Endometrium (tissue), 2 donors: Measurements from ENCODE around the gene ACVR1.
"Not testable (repeated sequence)": the region's sequence is repeated elsewhere in the genome, so short reads cannot be mapped to it uniquely, and the experiment has no call there.

Experiments
- FAIRE-seq: peaks from 2 replicates; lab custom pipeline; 2012; peaks lifted over from hg19 to GRCh38; lab: Jason Lieb, UNC
- donor health status: control.
- donor health status: control.

Gene ACVR1

DNA sequence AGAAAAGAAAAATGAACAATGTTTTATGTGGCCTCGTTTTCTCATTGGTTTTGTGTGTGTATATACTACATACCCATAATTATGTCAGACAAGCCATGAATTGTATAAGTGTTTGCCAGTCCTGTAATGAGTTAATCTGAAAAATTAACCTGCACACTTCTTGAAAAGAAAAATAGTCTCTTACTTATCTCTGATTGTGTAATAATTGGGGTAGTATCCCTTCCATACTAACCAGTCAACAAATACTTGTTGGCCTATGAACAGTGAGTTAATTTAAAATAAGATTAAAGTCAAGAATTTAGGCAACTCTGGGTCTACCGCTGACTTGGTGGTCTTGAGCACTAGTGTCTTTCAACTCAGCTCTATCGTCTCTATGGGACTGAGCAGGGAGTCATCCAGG is 48.8 kb downstream of the ACVR1 start:
- no peak for FAIRE-seq

DNA sequence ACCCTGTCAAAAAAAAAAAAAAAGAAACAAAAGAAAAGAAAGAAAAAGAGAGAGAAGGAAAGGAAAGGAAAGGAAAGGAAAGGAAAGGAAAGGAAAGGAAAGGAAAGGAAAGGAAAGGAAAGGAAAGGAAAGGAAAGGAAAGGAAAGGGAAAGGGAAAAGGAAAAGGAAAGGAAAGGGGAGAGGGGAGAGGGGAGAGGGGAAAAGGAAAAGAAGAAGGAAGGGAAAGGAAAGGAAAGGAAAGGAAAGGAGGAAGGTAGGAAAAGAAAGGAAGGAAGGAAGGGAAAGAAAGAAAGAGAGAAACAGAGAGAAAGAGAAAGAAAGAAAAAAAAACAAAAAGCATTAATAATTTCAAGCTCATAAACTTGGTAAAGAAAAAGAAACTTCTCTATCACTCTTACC is 49.5 kb downstream of the ACVR1 start:
- not testable (repeated sequence) for FAIRE-seq

- FAIRE-seq = no peak
Observed at GRCh38 chr2:157825885-157826284, 50.2 kb downstream of the ACVR1 start.

DNA sequence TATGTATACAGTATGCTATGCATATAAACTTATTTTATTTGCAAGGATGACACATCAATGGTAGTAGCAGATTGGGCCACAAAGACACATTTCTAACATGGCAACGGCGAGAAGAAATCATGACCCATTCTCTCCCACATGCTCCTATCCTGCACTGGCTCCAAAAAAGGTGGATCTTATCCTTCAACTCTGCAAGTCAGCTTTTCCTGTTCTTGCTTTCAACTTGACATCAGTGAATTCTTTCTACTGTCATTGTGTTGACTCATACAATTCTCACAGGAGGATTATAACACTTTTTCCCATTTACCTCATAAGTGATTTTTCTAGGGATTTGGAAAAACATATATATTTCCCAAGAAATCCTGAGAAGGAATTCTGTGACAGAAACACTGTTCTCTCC is 53.1 kb downstream of the ACVR1 start:
- no peak for FAIRE-seq

DNA sequence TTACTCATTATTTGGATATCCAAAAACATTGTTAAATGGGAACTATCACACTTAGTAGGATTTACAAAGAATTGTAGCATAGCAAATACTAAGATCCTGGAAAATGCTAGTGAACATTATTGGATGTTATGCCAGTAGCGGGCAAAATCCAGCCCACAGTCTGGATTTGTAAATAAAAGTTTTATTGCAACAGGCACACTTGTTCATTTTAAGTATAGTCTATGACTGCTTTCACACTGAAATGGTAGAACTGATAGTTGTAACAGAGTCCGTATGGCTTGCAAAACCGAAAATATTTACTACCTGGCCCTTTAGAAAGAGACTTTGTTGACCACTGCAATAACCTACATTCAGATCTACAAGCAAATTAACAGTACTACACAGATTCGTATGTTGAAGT is 53.6 kb downstream of the ACVR1 start:
- no peak for FAIRE-seq

DNA sequence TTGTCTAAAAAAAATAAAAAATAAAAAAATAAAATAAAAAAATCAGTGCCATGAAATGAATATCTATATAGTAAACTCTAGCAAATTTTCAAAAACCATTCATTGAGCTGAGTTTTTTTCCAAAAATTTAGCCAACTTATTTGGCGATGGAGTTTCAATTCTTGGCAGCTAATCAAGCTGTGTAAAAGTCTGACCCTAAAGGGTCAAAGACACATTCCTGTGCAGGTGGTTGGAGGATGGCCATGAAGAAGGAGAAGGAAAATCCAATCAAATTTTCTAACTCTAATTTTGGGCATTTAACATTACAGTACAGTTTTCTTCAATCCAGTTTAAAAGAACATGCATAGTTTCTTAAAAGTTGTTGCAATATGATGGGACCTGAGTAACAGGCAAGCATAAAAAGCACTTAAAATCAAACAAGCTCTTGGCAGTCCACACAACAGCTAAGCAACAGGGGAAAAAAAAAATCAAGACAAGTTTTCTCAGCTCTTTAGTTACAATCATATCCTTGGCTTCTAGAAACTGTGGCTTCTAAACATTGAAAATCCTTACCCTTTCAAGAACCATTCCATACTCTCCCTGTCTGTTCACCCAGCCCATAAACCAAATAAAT is 54.5 kb downstream of the ACVR1 start:
- no peak for FAIRE-seq

- no peak for FAIRE-seq
Observed at GRCh38 chr2:157820193-157820592, 55.9 kb downstream of the ACVR1 start.

GRCh38 chr2:157819761-157820160 is 56.4 kb downstream of the ACVR1 start:
- no peak for FAIRE-seq

DNA sequence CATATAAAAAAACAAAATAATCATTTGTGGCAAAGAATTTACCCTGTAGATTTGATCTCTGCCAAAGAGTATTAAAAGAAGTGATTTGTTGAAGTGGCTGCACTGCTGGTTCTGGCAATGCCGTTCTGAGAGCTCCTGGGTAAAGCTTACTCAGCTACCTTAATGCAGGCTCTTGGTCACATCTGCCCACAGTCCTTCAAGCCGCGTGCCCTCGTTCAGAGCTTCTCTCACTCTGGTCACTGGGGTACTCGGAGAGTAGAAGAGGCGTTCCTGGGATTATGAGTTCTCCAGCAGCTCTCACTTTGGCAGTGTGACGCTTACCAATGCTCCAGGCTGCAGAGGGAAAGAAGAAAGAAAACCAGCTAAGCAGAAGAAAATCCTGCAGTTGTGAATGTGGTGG is 57.9 kb downstream of the ACVR1 start:
- no peak for FAIRE-seq

DNA sequence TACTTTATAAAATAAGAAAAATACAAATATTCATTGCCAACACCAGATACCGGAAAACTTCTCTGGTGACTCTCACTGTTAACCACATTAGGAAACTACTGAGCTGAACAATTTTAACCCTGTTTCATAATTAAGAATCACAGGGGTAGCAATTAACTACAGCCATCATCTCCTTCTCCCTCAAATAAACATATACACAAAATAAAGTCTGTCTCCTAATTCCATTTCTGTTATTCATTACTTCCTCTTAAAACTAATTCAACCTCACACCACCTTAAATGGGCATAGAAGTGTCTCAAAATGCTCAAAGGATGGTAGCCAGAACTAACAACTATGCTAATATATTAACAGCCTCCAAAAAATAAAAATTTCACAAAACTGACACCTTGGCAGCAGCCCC is 60.7 kb downstream of the ACVR1 start:
- FAIRE-seq = no peak

GRCh38 chr2:157813467-157813866 is 62.7 kb downstream of the ACVR1 start:
- no peak for FAIRE-seq

GRCh38 chr2:157810037-157810436 is 66.1 kb downstream of the ACVR1 start:
- no peak for FAIRE-seq

- FAIRE-seq = no peak
Observed at GRCh38 chr2:157809212-157809611, 66.9 kb downstream of the ACVR1 start.

GRCh38 chr2:157808421-157808820 is 67.7 kb downstream of the ACVR1 start:
- FAIRE-seq = no peak

DNA sequence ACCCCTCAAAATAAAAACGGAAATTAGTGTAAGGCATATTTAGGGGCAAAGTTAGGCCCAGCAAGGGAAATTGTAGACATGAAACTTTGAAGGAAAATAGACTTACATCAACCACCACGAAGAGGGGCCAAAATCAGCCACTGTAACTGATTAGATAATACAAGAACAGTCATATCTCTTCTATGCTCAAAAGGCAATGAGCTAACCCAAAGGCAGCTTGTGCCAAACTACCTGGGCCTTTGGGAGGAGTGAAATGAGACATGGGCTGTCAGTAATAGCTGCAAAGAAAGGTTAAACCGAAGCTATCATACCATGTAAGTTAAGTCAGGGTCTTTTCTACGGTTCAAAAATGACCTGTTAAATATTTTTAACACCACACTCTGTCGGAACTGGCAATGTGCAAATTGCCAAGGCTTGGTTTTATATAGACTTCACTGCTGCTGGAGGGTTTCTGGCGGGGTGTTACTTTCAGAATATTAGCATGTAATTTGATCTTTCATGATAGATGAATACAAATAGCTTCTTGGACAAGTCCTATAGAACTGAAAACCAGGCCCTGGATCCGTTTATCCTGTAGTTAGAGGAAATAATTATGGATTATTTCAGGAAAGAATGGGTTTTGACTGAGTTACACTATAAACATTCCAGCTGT is 69.6 kb downstream of the ACVR1 start:
- FAIRE-seq = no peak

DNA sequence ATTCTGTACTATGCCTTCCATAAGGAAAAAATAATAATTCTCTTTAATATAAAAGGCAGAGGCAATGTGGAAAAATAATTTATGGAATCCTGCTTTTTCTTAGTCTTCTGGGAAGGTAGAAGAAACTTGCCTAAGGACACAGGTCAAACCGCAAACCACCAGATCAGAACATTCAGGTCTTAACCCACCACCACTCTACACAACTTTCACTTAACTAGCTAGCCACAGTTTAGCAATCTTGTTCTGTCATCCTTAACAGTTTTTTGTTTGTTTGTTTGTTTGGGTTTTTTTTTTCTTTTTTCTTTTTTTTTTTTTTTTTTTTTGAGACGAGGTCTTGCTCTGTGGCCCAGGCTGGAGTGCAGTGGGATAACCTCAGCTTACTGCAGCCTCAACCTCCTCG is 70.6 kb downstream of the ACVR1 start:
- no peak for FAIRE-seq

- FAIRE-seq = no peak
Observed at GRCh38 chr2:157804355-157804754, 71.8 kb downstream of the ACVR1 start.

DNA sequence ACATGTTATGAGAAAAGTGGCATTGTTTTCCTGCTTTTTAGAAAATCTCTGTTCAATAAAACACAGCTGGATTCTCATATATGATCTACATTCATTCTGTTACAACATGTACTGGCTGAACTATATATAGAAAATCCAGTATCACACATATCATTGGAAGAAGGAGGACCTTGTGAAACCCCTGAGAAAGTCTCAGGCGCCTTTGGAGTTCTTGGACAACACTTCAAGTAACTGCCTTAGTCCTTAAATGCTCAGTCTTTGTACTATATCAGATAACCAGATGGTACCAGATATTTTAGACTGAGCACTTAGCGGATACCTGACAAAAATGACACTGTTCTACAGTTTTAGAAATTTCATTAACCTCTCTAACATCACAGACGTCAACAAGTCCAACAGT is 72.2 kb downstream of the ACVR1 start:
- no peak for FAIRE-seq

- FAIRE-seq = no peak
Observed at GRCh38 chr2:157803476-157803875, 72.7 kb downstream of the ACVR1 start.

- no peak for FAIRE-seq
Observed at GRCh38 chr2:157800838-157801495, 75.2 kb downstream of the ACVR1 start.

DNA sequence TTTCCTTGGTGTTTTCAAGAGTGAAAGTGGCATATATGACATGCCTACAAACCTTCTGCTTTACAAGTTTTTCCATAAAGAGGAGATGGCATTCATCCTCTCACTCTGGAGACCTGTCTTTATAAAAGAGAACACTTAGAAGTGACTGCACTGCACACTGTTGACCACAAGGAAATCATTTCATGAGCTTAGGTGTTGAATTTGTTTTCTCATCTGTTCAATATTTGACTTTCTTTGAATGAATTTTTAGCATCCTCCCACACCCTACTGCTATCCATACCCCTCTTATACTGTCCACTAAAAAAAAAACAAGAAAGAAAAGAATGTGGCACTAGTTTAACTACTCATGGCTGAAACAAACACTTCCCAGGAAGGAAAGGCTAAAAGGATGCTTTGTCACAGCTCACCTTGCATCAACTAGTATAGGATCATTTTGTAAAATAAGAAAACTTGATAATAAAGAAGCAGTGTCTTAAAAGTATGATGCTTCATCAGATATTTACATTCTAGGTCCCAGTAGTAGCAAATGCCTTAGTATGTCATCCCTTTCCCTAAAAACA is 83.0 kb downstream of the ACVR1 start:
- FAIRE-seq = no peak

DNA sequence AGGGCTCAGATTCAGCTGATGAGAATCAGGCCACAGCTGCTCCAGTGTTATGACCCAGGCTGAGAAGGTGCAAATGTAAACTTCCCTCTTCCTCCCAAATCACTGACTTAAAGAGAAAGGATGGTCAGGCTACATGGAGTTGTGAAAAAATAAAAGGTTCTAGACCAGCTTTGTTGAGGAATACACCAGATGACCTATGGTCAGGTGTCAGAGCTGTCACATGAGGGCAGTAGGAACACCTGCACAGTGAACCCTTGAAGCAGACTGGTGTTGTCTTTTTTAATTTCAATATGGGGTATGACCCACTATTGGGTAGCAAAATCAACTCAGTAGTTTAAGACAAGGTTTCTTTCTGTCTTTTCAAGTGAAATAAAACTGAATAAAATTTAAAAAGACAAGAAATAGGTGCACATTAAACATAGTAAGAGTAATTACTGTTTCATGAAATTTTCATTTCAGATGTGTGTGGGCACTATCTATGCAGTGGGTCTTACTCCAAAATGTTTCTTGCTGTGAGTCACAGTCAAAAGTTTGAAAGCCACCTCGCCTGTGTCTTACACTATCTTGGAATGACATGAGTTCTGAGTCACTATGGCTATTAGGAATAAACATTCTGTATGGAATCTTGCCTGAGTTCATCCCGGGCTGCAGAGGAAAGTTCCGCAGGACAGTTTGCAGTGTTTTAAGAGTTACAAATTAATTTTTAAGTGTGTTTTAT is 83.6 kb downstream of the ACVR1 start:
- FAIRE-seq = no peak

GRCh38 chr2:157790780-157791179 is 85.3 kb downstream of the ACVR1 start:
- FAIRE-seq = no peak
